ENCODE measurements around the gene STIP1. TPM values are rescaled to one million over a fixed set of nuclear protein-coding genes. Genes with fewer than 3 reads are reported as not detected.

The STIP1 gene
- total RNA-seq, 1 experiment from 2014 or later, result 336 TPM

DNA sequence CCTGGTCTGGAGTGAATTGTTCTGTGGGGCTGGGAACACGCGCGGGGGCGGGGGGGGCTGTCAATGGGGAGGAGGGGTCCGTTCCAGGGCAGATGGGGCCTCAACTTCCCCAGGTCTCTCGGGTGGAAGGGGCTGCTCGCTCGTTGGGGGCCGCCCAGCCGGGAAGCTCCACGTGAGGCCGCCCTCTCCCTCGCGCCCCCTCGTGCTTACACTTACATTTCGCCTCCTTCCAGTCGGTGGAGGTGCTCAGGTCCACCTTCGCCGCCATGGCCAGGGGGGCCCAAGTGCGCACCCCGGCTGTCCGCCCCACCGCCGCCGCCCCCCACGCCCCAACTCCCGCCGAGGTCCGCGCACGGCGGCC, 20.5 kb upstream of the STIP1 start:
- H3K27ac ChIP-seq (ENCODE audit: low read depth, low read length), result peak overlapping the region; percentile 85

More for the DNA sequence above, 20.5 kb upstream of the STIP1 start:
- TF ChIP-seq SRF (IDR thresholded peaks at IDR 0.05; ENCODE audit: low read depth) (no peak), FOSL1 (IDR thresholded peaks at IDR 0.05; ENCODE audit: low read depth) (no peak), CBX3 (IDR thresholded peaks at IDR 0.05; ENCODE audit: low read depth) (no peak), CEBPB (IDR thresholded peaks at IDR 0.05; ENCODE audit: low read depth) (no peak), ZNF274 (IDR thresholded peaks at IDR 0.05; ENCODE audit: low read depth, low read length) (no peak), EZH2 (IDR thresholded peaks at IDR 0.05) (no peak), SP1 (IDR thresholded peaks at IDR 0.05; ENCODE audit: low read depth) (no peak), ZFX (IDR thresholded peaks at IDR 0.05) (no peak), EGR1 (IDR thresholded peaks at IDR 0.05; ENCODE audit: low read depth) (no peak)
- TF ChIP-seq, protein P1, sequence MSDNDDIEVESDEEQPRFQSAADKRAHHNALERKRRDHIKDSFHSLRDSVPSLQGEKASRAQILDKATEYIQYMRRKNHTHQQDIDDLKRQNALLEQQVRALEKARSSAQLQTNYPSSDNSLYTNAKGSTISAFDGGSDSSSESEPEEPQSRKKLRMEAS (IDR thresholded peaks at IDR 0.05), result no peak
- TF ChIP-seq, protein P2, sequence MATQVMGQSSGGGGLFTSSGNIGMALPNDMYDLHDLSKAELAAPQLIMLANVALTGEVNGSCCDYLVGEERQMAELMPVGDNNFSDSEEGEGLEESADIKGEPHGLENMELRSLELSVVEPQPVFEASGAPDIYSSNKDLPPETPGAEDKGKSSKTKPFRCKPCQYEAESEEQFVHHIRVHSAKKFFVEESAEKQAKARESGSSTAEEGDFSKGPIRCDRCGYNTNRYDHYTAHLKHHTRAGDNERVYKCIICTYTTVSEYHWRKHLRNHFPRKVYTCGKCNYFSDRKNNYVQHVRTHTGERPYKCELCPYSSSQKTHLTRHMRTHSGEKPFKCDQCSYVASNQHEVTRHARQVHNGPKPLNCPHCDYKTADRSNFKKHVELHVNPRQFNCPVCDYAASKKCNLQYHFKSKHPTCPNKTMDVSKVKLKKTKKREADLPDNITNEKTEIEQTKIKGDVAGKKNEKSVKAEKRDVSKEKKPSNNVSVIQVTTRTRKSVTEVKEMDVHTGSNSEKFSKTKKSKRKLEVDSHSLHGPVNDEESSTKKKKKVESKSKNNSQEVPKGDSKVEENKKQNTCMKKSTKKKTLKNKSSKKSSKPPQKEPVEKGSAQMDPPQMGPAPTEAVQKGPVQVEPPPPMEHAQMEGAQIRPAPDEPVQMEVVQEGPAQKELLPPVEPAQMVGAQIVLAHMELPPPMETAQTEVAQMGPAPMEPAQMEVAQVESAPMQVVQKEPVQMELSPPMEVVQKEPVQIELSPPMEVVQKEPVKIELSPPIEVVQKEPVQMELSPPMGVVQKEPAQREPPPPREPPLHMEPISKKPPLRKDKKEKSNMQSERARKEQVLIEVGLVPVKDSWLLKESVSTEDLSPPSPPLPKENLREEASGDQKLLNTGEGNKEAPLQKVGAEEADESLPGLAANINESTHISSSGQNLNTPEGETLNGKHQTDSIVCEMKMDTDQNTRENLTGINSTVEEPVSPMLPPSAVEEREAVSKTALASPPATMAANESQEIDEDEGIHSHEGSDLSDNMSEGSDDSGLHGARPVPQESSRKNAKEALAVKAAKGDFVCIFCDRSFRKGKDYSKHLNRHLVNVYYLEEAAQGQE (IDR thresholded peaks at IDR 0.05; ENCODE audit: low read depth), result no peak
- Histone ChIP-seq H3K4me1 (ENCODE audit: control insufficient read depth in 1 of 2, insufficient read depth in 2 of 2, low read length in 2 of 2) (peaks cover 14 to 45% of the 10 kb centered on the region in 2 experiments; a peak in 3 of 4 replicates), H3K36me3 (ENCODE audit: control insufficient read depth in 1 of 2, insufficient read depth in 2 of 2, low read length in 2 of 2) (no peaks in the 10 kb centered on the region), H4K20me1 (ENCODE audit: insufficient read depth) (no peaks in the 10 kb centered on the region), H3K4me2 (ENCODE audit: low read length) (peak overlapping the region; percentile 98), H3K9me2 (ENCODE audit: insufficient read depth) (no peaks in the 10 kb centered on the region), H2AFZ (ENCODE audit: low read depth, low read length, poor library complexity, severe bottlenecking) (no peak overlapping the region), H3K9ac (ENCODE audit: low read length) (peak overlapping the region; percentile 93), H3K9me3 (ENCODE audit: control insufficient read depth in 1 of 2, insufficient read depth in 1 of 2, low read depth in 1 of 2, low read length in 2 of 2) (no peaks in the 10 kb centered on the region), H3K27me3 (ENCODE audit: insufficient read depth, low read length) (no peaks in the 10 kb centered on the region), H3K4me3 (replicated peaks in 1 of 2; ENCODE audit: low read depth in 1 of 2, low read length in 2 of 2) (peak overlapping the region; percentile 73 to 76), H3K79me2 (ENCODE audit: insufficient read depth, low read length) (peaks cover 39% of the 10 kb centered on the region)
- BruUV-seq (replicated peaks), result no TSS peak
- ChIA-PET RAD21 (ENCODE audit: low non-redundant PET in 1 of 2, low total read pairs in 2 of 2, uncharacterized antibody in 2 of 2, unreplicated experiment in 2 of 2) (no interaction called here), POLR2A (interaction anchor here (1.4 kb wide), 1 partner anchor 16 kb away, joined by 3 read pairs; no protein-coding TSS in a partner anchor), CTCF (interaction anchor here (1.3 kb wide), 1 partner anchor 12 kb away, joined by 4 read pairs; no protein-coding TSS in a partner anchor)
- no peak for DNase-seq (ENCODE audit: low read depth, low spot score)
- peak; percentile 24 for ATAC-seq
- intact Hi-C loops (cut with micrococcal nuclease), result no loop called here

Data from HCT116 (cell line).